ENCODE measurements around the gene DONSON.

Gene DONSON

GRCh38 chr21:33566514-33566913, 22.0 kb downstream of the DONSON start:
- no peak for DNase-seq (ENCODE audit: low read depth in 2 of 3, low spot score in 2 of 3)

- no peak for DNase-seq (ENCODE audit: low read depth in 2 of 3, low spot score in 2 of 3)
Observed at GRCh38 chr21:33562389-33562788, 26.1 kb downstream of the DONSON start.

- DNase-seq (ENCODE audit: low read depth in 2 of 3, low spot score in 2 of 3) = no peak
Observed at GRCh38 chr21:33561373-33561772, 27.1 kb downstream of the DONSON start.

- DNase-seq (ENCODE audit: low read depth in 2 of 3, low spot score in 2 of 3) = no peak
Observed at GRCh38 chr21:33560965-33561364, 27.5 kb downstream of the DONSON start.

GRCh38 chr21:33559813-33560212, 28.7 kb downstream of the DONSON start:
- no peak for DNase-seq (ENCODE audit: low read depth in 2 of 3, low spot score in 2 of 3)

- DNase-seq (ENCODE audit: low read depth in 2 of 3, low spot score in 2 of 3) = no peak
Observed at GRCh38 chr21:33558777-33559421, 29.6 kb downstream of the DONSON start.

- no peak for DNase-seq (ENCODE audit: low read depth in 2 of 3, low spot score in 2 of 3)
Observed at GRCh38 chr21:33557447-33557846, 31.0 kb downstream of the DONSON start.

GRCh38 chr21:33554982-33555344, 33.5 kb downstream of the DONSON start:
- no peak for DNase-seq (ENCODE audit: low read depth in 2 of 3, low spot score in 2 of 3)

GRCh38 chr21:33554236-33554981, 34.1 kb downstream of the DONSON start:
- DNase-seq (ENCODE audit: low read depth in 2 of 3, low spot score in 2 of 3) = no peak

GRCh38 chr21:33552999-33553598, 35.4 kb downstream of the DONSON start:
- no peak for DNase-seq (ENCODE audit: low read depth in 2 of 3, low spot score in 2 of 3)

- no peak for DNase-seq (ENCODE audit: low read depth in 2 of 3, low spot score in 2 of 3)
Observed at GRCh38 chr21:33552093-33552998, 36.1 kb downstream of the DONSON start.

GRCh38 chr21:33551664-33552063, 36.8 kb downstream of the DONSON start:
- DNase-seq (ENCODE audit: low read depth in 2 of 3, low spot score in 2 of 3) = no peak

- DNase-seq (ENCODE audit: low read depth in 2 of 3, low spot score in 2 of 3) = no peak
Observed at GRCh38 chr21:33550772-33551660, 37.5 kb downstream of the DONSON start.

GRCh38 chr21:33549848-33550771, 38.4 kb downstream of the DONSON start:
- no peak for DNase-seq (ENCODE audit: low read depth in 2 of 3, low spot score in 2 of 3)

GRCh38 chr21:33546086-33546485, 42.4 kb downstream of the DONSON start:
- DNase-seq (ENCODE audit: low read depth in 2 of 3, low spot score in 2 of 3) = no peak

GRCh38 chr21:33544451-33545195, 43.9 kb downstream of the DONSON start:
- no peak for DNase-seq (ENCODE audit: low read depth in 2 of 3, low spot score in 2 of 3)

- peak in 2 of 3 experiments; percentile 52 to 61 for DNase-seq (ENCODE audit: low read depth in 2 of 3, low spot score in 2 of 3)
Observed at GRCh38 chr21:33543505-33544129, 44.9 kb downstream of the DONSON start.

Data from activated CD8-positive, alpha-beta memory T cell treated with anti-CD3 and anti-CD28 coated beads for 48 hours (primary cell).